ENCODE data around the gene ADM5. TPM values are rescaled to one million over a fixed set of nuclear protein-coding genes. Genes with fewer than 3 reads are reported as not detected.
A peak's percentile ranks its signal among the peaks of the same experiment; 100 is the strongest.

Gene ADM5
- total and polyA plus RNA-seq, 12 donors: 0.16 to 1.6 (median 0.48) TPM

GRCh38 chr19:49685845-49686332, 3.5 kb upstream of the ADM5 start:
- peaks cover 0 to 21% (median 7%) of the 10 kb centered on the region in 7 donors for H3K27me3 ChIP-seq
- intact Hi-C loops (cut with DNase I): loop anchor here in 2 of 10 donors (5.0 to 10.0 kb wide), 2 partner anchors 116 to 119 kb away; no protein-coding TSS in a partner anchor
- peaks cover 3 to 72% (median 47%) of the 10 kb centered on the region in 9 donors for H3K36me3 ChIP-seq
- peaks cover 5 to 77% (median 46%) of the 10 kb centered on the region in 9 donors for H3K4me1 ChIP-seq
- WGBS, 2 donors: 44 to 60% methylated on average over 23 of the region's 23 CpGs
- TF ChIP-seq CTCF (IDR thresholded peaks at IDR 0.05): no peak
- H3K9me3 ChIP-seq: no peaks in the 10 kb centered on the region
- no peak for ATAC-seq
- peak overlapping the region in 6 of 10 donors; percentile 20 to 84 (median 50) for H3K27ac ChIP-seq
- DNase-seq: no peak
- H3K4me3 ChIP-seq: no peak overlapping the region

- Histone ChIP-seq H3K4me1 (peaks cover 6 to 77% (median 48%) of the 10 kb centered on the region in 9 donors), H3K4me3 (no peak overlapping the region), H3K27ac (peak overlapping the region in 8 of 10 donors; percentile 47 to 84 (median 76)), H3K36me3 (peaks cover 3 to 65% (median 40%) of the 10 kb centered on the region in 9 donors), H3K9me3 (no peaks in the 10 kb centered on the region), H3K27me3 (peaks cover 0 to 28% (median 9%) of the 10 kb centered on the region in 7 donors)
- ATAC-seq (no peak), DNase-seq (no peak)
- intact Hi-C loops (cut with DNase I): loop anchor here in 2 of 10 donors (5.0 to 10.0 kb wide), 2 partner anchors 116 to 118 kb away; no protein-coding TSS in a partner anchor
- no peak for TF ChIP-seq CTCF (IDR thresholded peaks at IDR 0.05)
- WGBS, 2 donors: 74 to 80% methylated on average over 25 to 27 of the region's 27 CpGs
These were observed 2.8 kb upstream of the ADM5 start for GRCh38 chr19:49686503-49687088.

- intact Hi-C loops (cut with DNase I): loop anchor here in 2 of 10 donors (5.0 to 10.0 kb wide), 2 partner anchors 115 to 118 kb away; no protein-coding TSS in a partner anchor
- Histone ChIP-seq H3K27ac (peak overlapping the region in 9 of 10 donors; percentile 25 to 84 (median 76)), H3K4me1 (peaks cover 6 to 73% (median 48%) of the 10 kb centered on the region in 9 donors), H3K27me3 (peaks cover 0 to 34% (median 9%) of the 10 kb centered on the region in 7 donors), H3K4me3 (peak overlapping the region in 2 of 10 donors; percentile 57 to 63), H3K9me3 (no peaks in the 10 kb centered on the region), H3K36me3 (peaks cover 3 to 59% (median 35%) of the 10 kb centered on the region in 9 donors)
- no peak for TF ChIP-seq CTCF (IDR thresholded peaks at IDR 0.05)
- WGBS, 2 donors: 61 to 70% methylated on average over 12 of the region's 12 CpGs
- ATAC-seq (no peak), DNase-seq (no peak)
These were observed 2.2 kb upstream of the ADM5 start for GRCh38 chr19:49687150-49687549.

GRCh38 chr19:49687566-49688316, 1.7 kb upstream of the ADM5 start:
- WGBS, 2 donors: 56 to 57% methylated on average over 25 to 26 of the region's 26 CpGs
- Histone ChIP-seq H3K4me1 (peaks cover 6 to 73% (median 48%) of the 10 kb centered on the region in 9 donors), H3K27me3 (peaks cover 0 to 40% (median 9%) of the 10 kb centered on the region in 7 donors), H3K9me3 (no peaks in the 10 kb centered on the region), H3K27ac (peak overlapping the region; percentile 52 to 84 (median 77)), H3K4me3 (peak overlapping the region in 9 of 10 donors; percentile 11 to 66 (median 25)), H3K36me3 (peaks cover 0 to 53% (median 29%) of the 10 kb centered on the region in 9 donors)
- DNase-seq (no peak), ATAC-seq (peak in 5 of 8 donors; percentile 6 to 28 (median 25))
- intact Hi-C loops (cut with DNase I): loop anchor here in 2 of 10 donors (5.0 to 10.0 kb wide), 2 partner anchors 115 to 117 kb away; no protein-coding TSS in a partner anchor
- no peak for TF ChIP-seq CTCF (IDR thresholded peaks at IDR 0.05)

Data from heart right ventricle (tissue), 16 donors.